Left kidney (tissue), 2 donors: Measurements from ENCODE around the gene SLC9A3. TPM values are rescaled to one million over a fixed set of nuclear protein-coding genes. Genes with fewer than 3 reads are reported as not detected.
"Not testable (repeated sequence)": the region's sequence is repeated elsewhere in the genome, so short reads cannot be mapped to it uniquely, and the experiment has no call there.

Experiments used
- DNase-seq: peaks from one replicate; pipeline ENCODE4 v3.0.0-alpha.2; 2013
- polyA plus RNA-seq: library from polyadenylated mRNA; unstranded; fragments of 120-200 nt; gene quantifications from one replicate; pipeline ENCODE4 v1.2.1, GENCODE V29; 2013; ENCODE audit not compliant: insufficient read length

Gene SLC9A3
- polyA plus RNA-seq, 1 donor = 60.6 TPM

- no peak for DNase-seq
Measured at GRCh38 chr5:490116-491106, 33.8 kb downstream of the SLC9A3 start.

GRCh38 chr5:489689-490080, 34.6 kb downstream of the SLC9A3 start:
- no peak for DNase-seq

GRCh38 chr5:488744-489688, 35.2 kb downstream of the SLC9A3 start:
- DNase-seq = no peak

GRCh38 chr5:488241-488640, 36.0 kb downstream of the SLC9A3 start:
- no peak for DNase-seq

- not testable (repeated sequence) for DNase-seq
Measured at GRCh38 chr5:486597-486996, 37.7 kb downstream of the SLC9A3 start.

GRCh38 chr5:485946-486491, 38.2 kb downstream of the SLC9A3 start:
- no peak for DNase-seq

GRCh38 chr5:485113-485945, 38.9 kb downstream of the SLC9A3 start:
- no peak for DNase-seq

GRCh38 chr5:484556-484955, 39.7 kb downstream of the SLC9A3 start:
- no peak for DNase-seq

GRCh38 chr5:483434-484140, 40.7 kb downstream of the SLC9A3 start:
- DNase-seq = no peak

GRCh38 chr5:483011-483410, 41.2 kb downstream of the SLC9A3 start:
- DNase-seq = no peak

GRCh38 chr5:482506-482905, 41.7 kb downstream of the SLC9A3 start:
- no peak for DNase-seq

- no peak for DNase-seq
Measured at GRCh38 chr5:482021-482420, 42.2 kb downstream of the SLC9A3 start.

GRCh38 chr5:481347-481746, 42.9 kb downstream of the SLC9A3 start:
- no peak for DNase-seq

- DNase-seq = no peak
Measured at GRCh38 chr5:479566-480319, 44.5 kb downstream of the SLC9A3 start.

GRCh38 chr5:478982-479535, 45.2 kb downstream of the SLC9A3 start:
- no peak for DNase-seq

- DNase-seq = no peak
Measured at GRCh38 chr5:478369-478981, 45.8 kb downstream of the SLC9A3 start.

GRCh38 chr5:477871-478270, 46.4 kb downstream of the SLC9A3 start:
- no peak for DNase-seq

GRCh38 chr5:477247-477646, 47.0 kb downstream of the SLC9A3 start:
- no peak for DNase-seq

GRCh38 chr5:476814-477175, 47.5 kb downstream of the SLC9A3 start:
- no peak for DNase-seq
